WERI-Rb-1 (cell line): ENCODE data around the gene ARID1B.

Experiments
- DNase-seq: peaks from one replicate; pipeline ENCODE4 v3.0.0-alpha.2; 2020
- H3K27ac ChIP-seq: fragments of 250-450 bp; sonication (Bioruptor Pico); 2 replicates; pipeline ENCODE4 v1.5.1; 2020; ENCODE audit warnings: mild to moderate bottlenecking, moderate library complexity
- H3K27me3 ChIP-seq: fragments of 250-450 bp; sonication (Bioruptor Pico); 2 replicates; pipeline ENCODE4 v1.5.1; 2021; ENCODE audit warnings: mild to moderate bottlenecking, low read depth, moderate library complexity; ENCODE audit not compliant: insufficient read depth, severe bottlenecking
- H3K36me3 ChIP-seq: fragments of 250-450 bp; sonication (Bioruptor Pico); 2 replicates; pipeline ENCODE4 v1.5.1; 2020; ENCODE audit warnings: mild to moderate bottlenecking, moderate library complexity
- H3K4me3 ChIP-seq: 2 replicates; pipeline ENCODE4 v1.5.1; 2011; ENCODE audit warnings: low read depth, mild to moderate bottlenecking, control low read depth, low read length
- H3K9me3 ChIP-seq: fragments of 250-450 bp; sonication (Bioruptor Pico); 2 replicates; pipeline ENCODE4 v1.5.1; 2021; ENCODE audit warnings: mild to moderate bottlenecking, moderate library complexity; ENCODE audit not compliant: severe bottlenecking
- CTCF ChIP-seq: IDR thresholded peaks from 2 replicates; pipeline ENCODE4 v1.5.1; 2011; ENCODE audit warnings: low read depth, mild to moderate bottlenecking, control low read depth, inconsistent platforms, low read length

The ARID1B gene

GRCh38 chr6:157078326-157078725 is 301.1 kb downstream of the ARID1B start:
- H3K36me3 ChIP-seq = peaks cover 2% of the 10 kb centered on the region; the same call in 1 of the 2 replicates
- no peaks in the 10 kb centered on the region for H3K27me3 ChIP-seq
- no peak overlapping the region for H3K27ac ChIP-seq
- no peak for DNase-seq
- no peak overlapping the region for H3K4me3 ChIP-seq
- no peak for TF ChIP-seq CTCF
- no peaks in the 10 kb centered on the region for H3K9me3 ChIP-seq

DNA sequence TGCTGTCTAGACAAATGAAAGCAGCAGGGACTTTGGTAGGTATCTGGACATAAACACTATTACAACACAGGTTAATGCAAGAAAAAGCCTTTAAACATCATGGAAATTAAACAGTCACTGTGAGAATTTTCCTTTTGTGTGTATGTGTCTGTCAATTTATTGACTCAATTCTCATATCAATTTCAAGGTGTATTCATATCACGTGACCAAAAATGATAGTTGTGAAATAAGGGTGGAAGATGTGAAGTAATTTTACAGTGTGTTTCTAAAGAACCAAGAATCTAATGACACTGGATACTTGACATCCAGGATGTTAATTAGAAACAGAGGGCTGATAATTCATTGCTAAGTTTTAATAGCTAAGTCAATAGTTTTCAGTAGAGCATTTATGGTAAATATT is 302.1 kb downstream of the ARID1B start:
- no peaks in the 10 kb centered on the region for H3K36me3 ChIP-seq
- TF ChIP-seq CTCF = no peak
- no peaks in the 10 kb centered on the region for H3K9me3 ChIP-seq
- H3K4me3 ChIP-seq = no peak overlapping the region
- no peak for DNase-seq
- no peak overlapping the region for H3K27ac ChIP-seq
- no peaks in the 10 kb centered on the region for H3K27me3 ChIP-seq

- TF ChIP-seq CTCF = no peak
- H3K36me3 ChIP-seq = peaks cover 3% of the 10 kb centered on the region
- H3K9me3 ChIP-seq = no peaks in the 10 kb centered on the region
- no peak overlapping the region for H3K27ac ChIP-seq
- H3K4me3 ChIP-seq = no peak overlapping the region
- no peaks in the 10 kb centered on the region for H3K27me3 ChIP-seq
- no peak for DNase-seq
Observed at GRCh38 chr6:157079771-157080170, 302.6 kb downstream of the ARID1B start.

GRCh38 chr6:157080986-157081391 is 303.8 kb downstream of the ARID1B start:
- Histone ChIP-seq H3K4me3 (no peak overlapping the region), H3K27me3 (no peaks in the 10 kb centered on the region), H3K9me3 (no peaks in the 10 kb centered on the region), H3K36me3 (peaks cover 10% of the 10 kb centered on the region), H3K27ac (no peak overlapping the region)
- no peak for DNase-seq
- no peak for TF ChIP-seq CTCF

DNA sequence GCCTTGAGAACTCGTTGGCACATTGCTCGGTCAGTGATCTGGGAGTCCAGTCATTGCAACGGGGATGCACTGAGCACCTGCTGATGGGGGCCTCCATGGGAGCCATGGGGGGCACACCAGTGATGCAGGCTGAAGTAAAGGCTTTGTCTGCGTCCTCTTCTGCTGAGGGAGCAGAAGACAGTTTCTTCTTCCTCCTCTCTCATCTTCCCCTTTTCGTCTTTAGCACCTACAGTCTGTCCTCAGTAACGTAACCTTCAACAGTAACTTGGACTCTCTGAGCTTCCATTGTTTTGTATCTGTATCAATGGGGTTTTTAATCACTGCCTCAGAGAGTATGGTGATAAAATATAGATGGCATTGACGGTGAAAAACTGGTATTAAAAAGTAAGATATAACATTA is 306.2 kb downstream of the ARID1B start:
- no peak for TF ChIP-seq CTCF
- Histone ChIP-seq H3K4me3 (no peak overlapping the region), H3K36me3 (peaks cover 13% of the 10 kb centered on the region), H3K27ac (no peak overlapping the region), H3K27me3 (no peaks in the 10 kb centered on the region), H3K9me3 (no peaks in the 10 kb centered on the region)
- no peak for DNase-seq

- H3K9me3 ChIP-seq = no peaks in the 10 kb centered on the region
- no peak overlapping the region for H3K27ac ChIP-seq
- TF ChIP-seq CTCF = no peak
- H3K36me3 ChIP-seq = peaks cover 16% of the 10 kb centered on the region
- no peak for DNase-seq
- H3K27me3 ChIP-seq = no peaks in the 10 kb centered on the region
- H3K4me3 ChIP-seq = no peak overlapping the region
Observed at GRCh38 chr6:157086632-157087031, 309.5 kb downstream of the ARID1B start.
